GM21390 (cell line): ENCODE data around the gene FAM136A.
"Not testable (repeated sequence)": the region's sequence is repeated elsewhere in the genome, so short reads cannot be mapped to it uniquely, and the experiment has no call there.

Experiments
- ATAC-seq: cut with Tn5 transposase; IDR thresholded peaks from one replicate; pipeline ENCODE4 v1.9.1; 2021; ENCODE audit not compliant: unreplicated experiment

Gene FAM136A

GRCh38 chr2:70300771-70301343, 1.0 kb downstream of the FAM136A start:
- ATAC-seq, result no peak

DNA sequence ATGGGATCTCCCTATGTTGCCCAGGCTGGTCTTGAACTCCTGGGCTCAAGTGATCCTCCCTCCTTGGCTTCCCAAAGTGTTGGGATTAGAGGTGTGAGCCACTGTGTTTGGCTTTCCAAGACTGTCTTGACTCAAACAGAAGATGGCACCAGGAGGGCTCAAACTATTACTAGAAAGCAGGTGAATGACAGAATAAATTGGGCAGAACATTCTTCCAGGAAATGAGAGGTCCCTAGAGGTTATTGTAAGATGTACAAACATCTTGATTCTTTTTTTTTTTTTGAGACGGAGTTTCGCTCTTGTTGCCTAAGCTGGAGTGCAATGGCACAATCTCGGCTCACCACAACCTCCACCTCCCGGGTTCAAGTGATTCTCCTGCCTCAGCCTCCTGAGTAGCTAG, 4.0 kb downstream of the FAM136A start:
- not testable (repeated sequence) for ATAC-seq

- no peak for ATAC-seq
Measured at GRCh38 chr2:70283500-70284191, 18.2 kb downstream of the FAM136A start.

DNA sequence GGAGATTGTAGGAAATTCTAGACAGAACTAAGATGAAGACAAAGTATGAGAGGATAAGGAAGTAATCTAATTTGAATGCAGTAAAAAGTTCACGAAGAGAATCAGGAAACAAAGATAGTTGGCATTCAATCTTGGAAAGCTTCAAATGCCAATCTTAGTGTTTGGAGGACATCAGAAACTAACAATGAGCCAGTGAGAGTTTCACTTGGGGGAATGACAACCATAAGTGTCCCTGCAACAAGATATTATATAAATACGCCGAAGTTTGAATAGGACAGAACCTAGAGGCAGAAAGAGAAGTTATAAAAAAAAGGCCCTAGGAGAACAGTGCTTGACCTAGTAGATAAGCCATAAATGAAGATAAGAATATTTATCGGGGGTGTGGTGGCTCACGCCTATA, 19.4 kb downstream of the FAM136A start:
- no peak for ATAC-seq

GRCh38 chr2:70280242-70280798, 21.5 kb downstream of the FAM136A start:
- ATAC-seq, result no peak

GRCh38 chr2:70270323-70270722, 31.5 kb downstream of the FAM136A start:
- ATAC-seq, result no peak

DNA sequence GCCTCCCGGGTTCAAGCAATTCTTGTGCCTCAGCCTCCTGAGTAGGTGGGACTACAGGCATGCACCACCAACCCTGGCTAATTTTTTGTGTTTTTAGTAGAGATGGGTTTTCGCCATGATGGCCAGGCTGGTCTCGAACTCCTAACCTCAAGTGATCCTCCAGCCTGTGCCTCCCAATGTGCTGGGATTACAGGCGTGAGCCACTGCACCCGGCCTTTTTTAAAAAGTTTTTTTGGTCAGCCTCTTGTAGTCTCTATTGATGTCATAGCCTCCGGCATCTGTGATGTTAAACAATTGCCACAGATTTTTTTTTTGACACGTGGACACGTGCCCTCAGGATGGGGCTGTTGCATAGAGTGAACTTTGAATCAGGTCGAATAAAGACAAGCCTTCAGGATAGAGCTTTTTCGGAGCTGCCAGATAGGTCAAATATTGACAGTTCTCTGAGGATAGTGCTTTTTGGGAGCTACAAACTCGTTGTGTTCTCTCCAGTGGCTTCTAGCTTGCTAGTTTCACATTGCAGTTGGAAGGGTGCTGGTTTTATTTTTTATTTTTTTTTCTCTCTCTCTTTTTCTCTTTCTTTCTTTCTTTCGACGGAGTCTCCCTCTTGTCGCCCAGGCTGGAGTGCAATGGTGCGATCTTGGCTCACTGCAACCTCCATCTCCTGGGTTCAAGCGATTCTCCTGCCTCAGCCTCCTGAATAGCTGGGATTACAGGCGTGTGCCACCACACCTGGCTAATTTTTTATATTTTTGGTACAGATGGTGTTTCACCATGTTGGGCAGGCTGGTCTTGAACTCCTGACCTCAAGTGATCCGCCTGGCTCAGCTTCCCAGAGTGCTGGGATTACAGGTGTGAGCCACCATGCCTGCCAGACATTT, 32.2 kb downstream of the FAM136A start:
- ATAC-seq, result not testable (repeated sequence)

- ATAC-seq, result not testable (repeated sequence)
Measured at GRCh38 chr2:70266925-70267324, 34.9 kb downstream of the FAM136A start.

GRCh38 chr2:70261501-70261900, 40.4 kb downstream of the FAM136A start:
- ATAC-seq, result no peak

- peak; percentile 12 for ATAC-seq
Measured at GRCh38 chr2:70258532-70258875, 43.4 kb downstream of the FAM136A start.

DNA sequence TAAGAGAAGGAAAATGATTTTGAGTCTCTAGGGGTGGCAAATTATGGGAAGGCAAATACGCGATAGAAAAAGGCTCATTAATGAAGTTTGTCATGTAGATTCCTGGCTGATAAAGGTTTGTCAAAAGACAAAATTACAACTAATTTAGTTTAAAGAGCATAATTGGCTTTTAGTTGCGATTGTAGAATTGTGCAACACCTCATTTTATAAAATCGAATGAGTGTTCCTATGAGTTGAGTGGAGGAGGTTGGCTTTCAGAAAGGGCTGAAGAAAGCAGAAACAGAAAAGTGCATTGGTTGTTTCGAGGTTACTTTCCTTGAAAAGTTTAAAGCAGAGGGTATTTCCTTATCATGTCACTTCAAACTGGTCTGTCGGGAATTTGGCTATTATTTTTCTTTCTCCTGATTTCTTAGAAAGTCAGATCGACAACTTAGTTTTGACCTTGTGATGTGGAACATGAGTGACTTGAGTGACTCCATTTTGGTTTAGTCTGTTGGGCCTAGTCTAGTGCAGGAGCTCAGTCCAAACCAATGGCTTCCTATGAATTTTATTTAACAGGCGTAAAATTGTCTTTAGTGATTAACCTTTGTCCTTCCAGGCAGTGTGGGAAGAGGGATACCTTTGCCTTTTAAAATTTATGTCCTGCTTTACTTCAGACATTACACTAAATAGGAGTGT, 46.1 kb downstream of the FAM136A start:
- ATAC-seq, result no peak

GRCh38 chr2:70250434-70250833, 51.4 kb downstream of the FAM136A start:
- no peak for ATAC-seq

- peak; percentile 93 for ATAC-seq
Measured at GRCh38 chr2:70248181-70248847, 53.6 kb downstream of the FAM136A start, which contains the start of gene TIA1. TSS of gene TIA1 (minus strand) at chr2:70248628. CDS start at chr2:70248430, 198 bp downstream.

- no peak for ATAC-seq
Measured at GRCh38 chr2:70247364-70248180, 54.3 kb downstream of the FAM136A start.
